Body of pancreas (tissue), 4 donors: ENCODE data around the gene PFKFB1. TPM values are rescaled to one million over a fixed set of nuclear protein-coding genes. Genes with fewer than 3 reads are reported as not detected.
"Not testable (repeated sequence)": the region's sequence is repeated elsewhere in the genome, so short reads cannot be mapped to it uniquely, and the experiment has no call there.

Source experiments
- ATAC-seq: fragments of 150-250 bp; one replicate; pipeline ENCODE4 v1.9.1; 2016
- DNase-seq, 4 donors: peaks; one replicate each; pipeline ENCODE4 v3.0.0-alpha.2; 2019
- H3K27ac ChIP-seq, 4 donors: fragments of 200-600 bp; sonication (generic); 1 replicate in 3 of 4; 2 replicates in 1 of 4; pipeline versions ENCODE4 v1.5.1 to v1.6.1; 2016 to 2019; ENCODE audit warnings: mild to moderate bottlenecking in 1 of 4, mixed read lengths in 1 of 4, moderate library complexity in 1 of 4
- H3K27me3 ChIP-seq, 2 donors: fragments of 200-600 bp; sonication (generic); one replicate each; pipeline ENCODE4 v1.6.0; 2016; ENCODE audit warnings: mild to moderate bottlenecking in 1 of 2
- H3K36me3 ChIP-seq, 2 donors: fragments of 200-600 bp; sonication (generic); replicated peaks in 1 of 2; 2 replicates each; pipeline ENCODE4 v1.5.1; 2016; ENCODE audit warnings: low read depth in 2 of 2; ENCODE audit not compliant: insufficient read depth in 1 of 2
- H3K4me1 ChIP-seq: fragments of 200-600 bp; sonication (generic); one replicate; pipeline ENCODE4 v1.6.0; 2016
- H3K4me3 ChIP-seq, 2 donors: fragments of 200-600 bp; sonication (generic); 1 replicate in 1 of 2; 2 replicates in 1 of 2; pipeline ENCODE4 v1.5.1; 2016 to 2019
- H3K9me3 ChIP-seq, 3 donors: fragments of 200-600 bp; sonication (generic); 1 replicate in 2 of 3; 2 replicates in 1 of 3; pipeline ENCODE4 v1.5.1; 2016
- CTCF ChIP-seq, 7 experiments: fragments of 450-650 bp in 4 of 7; fragments of 200-600 bp in 3 of 7; sonication (generic) in 3 of 7; IDR thresholded peaks; one replicate each; pipeline ENCODE4 v1.5.1; 2016 to 2019; ENCODE audit warnings: antibody characterized with exemption in 7 of 7
- POLR2A ChIP-seq, 3 donors: fragments of 450-650 bp; IDR thresholded peaks; one replicate each; pipeline ENCODE4 v1.6.1; 2016; ENCODE audit warnings: antibody characterized with exemption in 3 of 3, mild to moderate bottlenecking in 2 of 3
- WGBS, 2 donors: methylation state at CpG; one replicate each; pipeline ENCODE4 v1.1.5; 2017; 5-methylcytosine and 5-hydroxymethylcytosine counted together
- intact Hi-C: fragments of 100-400 bp; cut with DNase I; formaldehyde crosslinking; loops from one replicate; pipeline ENCODE4 v1.15.1; 2023
- total RNA-seq, 2 donors: library from RNA; depleted of rRNA; stranded (reverse); fragments of >200 nt; gene quantifications; one replicate each; pipeline ENCODE4 v1.1.0, GENCODE V29; 2016

PFKFB1 gene
- total RNA-seq, 2 donors from 2014 or later: 1.0 to 2.3 TPM

- H3K36me3 ChIP-seq: no peaks in the 10 kb centered on the region
- intact Hi-C loops: no loop called here
- H3K27me3 ChIP-seq: no peaks in the 10 kb centered on the region
- no peaks in the 10 kb centered on the region for H3K9me3 ChIP-seq
- TF ChIP-seq CTCF (IDR thresholded peaks at IDR 0.05): no peak
- TF ChIP-seq POLR2A (IDR thresholded peaks at IDR 0.05): no peak
- no peak overlapping the region for H3K4me3 ChIP-seq
- peaks cover 23% of the 10 kb centered on the region for H3K4me1 ChIP-seq
- peak overlapping the region in 2 of 4 donors; percentile 36 to 49 for H3K27ac ChIP-seq
- ATAC-seq: no peak
- no peak for DNase-seq
Measured at GRCh38 chrX:54995621-54996020, 1.6 kb upstream of the PFKFB1 start.

GRCh38 chrX:54994668-54995351, 822 bp upstream of the PFKFB1 start:
- TF ChIP-seq POLR2A (IDR thresholded peaks at IDR 0.05) (no peak), CTCF (IDR thresholded peaks at IDR 0.05) (no peak)
- ATAC-seq: no peak
- Histone ChIP-seq H3K27ac (peak overlapping the region in 3 of 4 donors; percentile 16 to 49 (median 36)), H3K9me3 (no peaks in the 10 kb centered on the region), H3K27me3 (no peaks in the 10 kb centered on the region), H3K4me1 (peaks cover 23% of the 10 kb centered on the region), H3K36me3 (no peaks in the 10 kb centered on the region), H3K4me3 (no peak overlapping the region)
- DNase-seq: no peak
- intact Hi-C loops: no loop called here
- WGBS, 2 donors: 76 to 77% methylated on average over 4 to 5 of the region's 6 CpGs

- TF ChIP-seq CTCF (IDR thresholded peaks at IDR 0.05) (no peak), POLR2A (IDR thresholded peaks at IDR 0.05) (no peak)
- Histone ChIP-seq H3K9me3 (no peaks in the 10 kb centered on the region), H3K4me1 (peaks cover 17% of the 10 kb centered on the region), H3K36me3 (no peaks in the 10 kb centered on the region), H3K27ac (no peak overlapping the region), H3K4me3 (no peak overlapping the region), H3K27me3 (no peaks in the 10 kb centered on the region)
- 100% methylated on average over 1 of the region's 1 CpG for WGBS, 2 donors
- no peak for ATAC-seq
- intact Hi-C loops: no loop called here
- no peak for DNase-seq
Measured at GRCh38 chrX:54992911-54993622, 921 bp downstream of the PFKFB1 start.

- TF ChIP-seq POLR2A (IDR thresholded peaks at IDR 0.05): no peak
- TF ChIP-seq CTCF (IDR thresholded peaks at IDR 0.05): no peak
- intact Hi-C loops: no loop called here
- Histone ChIP-seq H3K36me3 (no peaks in the 10 kb centered on the region), H3K9me3 (no peaks in the 10 kb centered on the region), H3K4me1 (peaks cover 9% of the 10 kb centered on the region), H3K27ac (no peak overlapping the region), H3K27me3 (no peaks in the 10 kb centered on the region), H3K4me3 (no peak overlapping the region)
- 87 to 92% methylated on average over 2 of the region's 2 CpGs for WGBS, 2 donors
- no peak for ATAC-seq
- DNase-seq: no peak
Measured at GRCh38 chrX:54991706-54992105, 2.3 kb downstream of the PFKFB1 start.

- H3K4me3 ChIP-seq, intact Hi-C loops, DNase-seq, H3K36me3 ChIP-seq, H3K9me3 ChIP-seq, H3K4me1 ChIP-seq, ATAC-seq, H3K27me3 ChIP-seq, H3K27ac ChIP-seq: not testable (repeated sequence)
- 90 to 91% methylated on average over 2 of the region's 2 CpGs for WGBS, 2 donors
Measured at GRCh38 chrX:54983306-54983705, 10.7 kb downstream of the PFKFB1 start.
